ENCODE results near the gene TBC1D5. TPM values are rescaled to one million over a fixed set of nuclear protein-coding genes. Genes with fewer than 3 reads are reported as not detected.

TBC1D5 gene
- total and polyA plus RNA-seq, 2 of the 4 experiments (the other 2 are of a cell fraction), result 16.4 to 57.0 TPM

GRCh38 chr3:17571686-17572085 lies 170.7 kb downstream of the TBC1D5 start:
- DNase-seq, result no peak
- ChIA-PET CTCF (interaction anchor here (0.7 kb wide), 1 partner anchor 73 kb away, joined by 3 read pairs; no protein-coding TSS in a partner anchor), POLR2A (ENCODE audit: unreplicated experiment) (no interaction called here)
- Histone ChIP-seq H3K9me3 (ENCODE audit: control insufficient read depth, insufficient read depth, low read length) (no peaks in the 10 kb centered on the region), H3K27me3 (ENCODE audit: control insufficient read depth, insufficient read depth, low read length) (no peaks in the 10 kb centered on the region), H3K56ac (ENCODE audit: extremely low read depth, insufficient read depth, low read length) (no peak overlapping the region), H4K20me1 (ENCODE audit: insufficient read depth, low read length) (no peaks in the 10 kb centered on the region), H4K8ac (ENCODE audit: low read depth in 2 of 2, low read length in 2 of 2) (no peak overlapping the region), H3K14ac (replicated peaks; ENCODE audit: low read depth, low read length) (no peak overlapping the region), H3K9me1 (ENCODE audit: insufficient read depth, low read length) (no peaks in the 10 kb centered on the region), H2BK15ac (ENCODE audit: low read depth, low read length) (no peak overlapping the region), H2AK5ac (ENCODE audit: low read depth, low read length) (no peak overlapping the region), H3K23ac (ENCODE audit: low read depth, low read length) (no peak overlapping the region), H3K27ac (ENCODE audit: insufficient read depth, low read length) (no peak overlapping the region), H4K91ac (ENCODE audit: insufficient read depth, low read depth, low read length) (no peak overlapping the region), H2BK20ac (ENCODE audit: low read depth, low read length) (no peak overlapping the region), H2AK9ac (replicated peaks; ENCODE audit: low read depth, low read length, poor library complexity) (no peak overlapping the region), H3K4ac (ENCODE audit: low read depth, low read length) (no peak overlapping the region), H3K36me3 (ENCODE audit: control insufficient read depth, insufficient read depth, low read length) (no peaks in the 10 kb centered on the region), H4K5ac (ENCODE audit: low read depth, low read length) (no peak overlapping the region), H2BK5ac (ENCODE audit: low read depth, low read length, poor library complexity, severe bottlenecking) (no peak overlapping the region), H2AFZ (replicated peaks; ENCODE audit: low read length, poor library complexity) (no peak overlapping the region), H3K9ac (ENCODE audit: low read depth, low read length) (no peak overlapping the region), H3K18ac (ENCODE audit: low read depth, low read length) (no peak overlapping the region), H2BK120ac (ENCODE audit: low read depth, low read length) (no peak overlapping the region), H3K4me1 (ENCODE audit: control insufficient read depth, insufficient read depth, low read length) (no peaks in the 10 kb centered on the region), H3K79me1 (ENCODE audit: low read depth in 1 of 2, low read length in 2 of 2) (no peaks in the 10 kb centered on the region; a peak in 2 of 4 replicates), H3K4me2 (ENCODE audit: low read depth, low read length) (no peak overlapping the region), H3K4me3 (ENCODE audit: insufficient read depth, low read depth, low read length) (no peak overlapping the region)
- TF ChIP-seq USF2 (IDR thresholded peaks at IDR 0.05; ENCODE audit: low read depth, low read length), result no peak
- no peak for TF ChIP-seq CEBPB (IDR thresholded peaks at IDR 0.05; ENCODE audit: low read depth, low read length)
- no peak for TF ChIP-seq SMC3 (IDR thresholded peaks at IDR 0.05; ENCODE audit: low read depth, low read length)
- no peak for TF ChIP-seq CHD1 (IDR thresholded peaks at IDR 0.05; ENCODE audit: low read depth, low read length)
- no peak for TF ChIP-seq NFE2L2 (IDR thresholded peaks at IDR 0.05; ENCODE audit: low read depth, low read length)
- TF ChIP-seq RCOR1 (IDR thresholded peaks at IDR 0.05; ENCODE audit: insufficient replicate concordance, low read length), result no peak
- no peak for TF ChIP-seq RAD21 (IDR thresholded peaks at IDR 0.05; ENCODE audit: low read length)
- no peak for TF ChIP-seq POLR2A (IDR thresholded peaks at IDR 0.05; ENCODE audit: low read depth, low read length)
- TF ChIP-seq MXI1 (IDR thresholded peaks at IDR 0.05; ENCODE audit: borderline replicate concordance, low read depth, low read length), result no peak
- no peak for TF ChIP-seq FOS (IDR thresholded peaks at IDR 0.05; ENCODE audit: low read depth, low read length)
- TF ChIP-seq RFX5 (IDR thresholded peaks at IDR 0.05; ENCODE audit: low read depth, low read length), result no peak
- TF ChIP-seq ELK1 (IDR thresholded peaks at IDR 0.05; ENCODE audit: borderline replicate concordance, low read depth, low read length), result no peak
- TF ChIP-seq CTCF (conservative IDR thresholded peaks at IDR 0.05; ENCODE audit: low read depth, low read length), result no peak
- BruUV-seq (replicated peaks), result no TSS peak
- intact Hi-C loops (cut with micrococcal nuclease), result no loop called here
- ATAC-seq (ENCODE audit: low read depth), result no peak
- in situ Hi-C loops (cut with MboI; ENCODE audit: low sequenced_read_pairs), result no loop called here
- WGBS, 2 experiments (ENCODE audit: extremely low coverage in 2 of 2, insufficient read length in 1 of 2), result 83% methylated on average over 1 of the region's 1 CpG; no CpG with 5 or more reads in 1 of the 2 experiments
- dilution Hi-C loops (cut with HindIII; ENCODE audit: low sequenced_read_pairs, unreplicated experiment), result no loop called here

Data from IMR-90 (cell line).